HG02642 (cell line): ENCODE data around the gene CIC.

Experiments used
- ATAC-seq: cut with Tn5 transposase; IDR thresholded peaks from one replicate; pipeline ENCODE4 v1.9.1; 2021; ENCODE audit warnings: mild to moderate bottlenecking; ENCODE audit not compliant: unreplicated experiment, poor library complexity

The CIC gene

GRCh38 chr19:42268704-42269477, at the start of gene CIC:
TSS of gene CIC (plus strand) at chr19:42269252. CDS start at chr19:42271784, 2,532 bp downstream.
- peak; percentile 75 for ATAC-seq

DNA sequence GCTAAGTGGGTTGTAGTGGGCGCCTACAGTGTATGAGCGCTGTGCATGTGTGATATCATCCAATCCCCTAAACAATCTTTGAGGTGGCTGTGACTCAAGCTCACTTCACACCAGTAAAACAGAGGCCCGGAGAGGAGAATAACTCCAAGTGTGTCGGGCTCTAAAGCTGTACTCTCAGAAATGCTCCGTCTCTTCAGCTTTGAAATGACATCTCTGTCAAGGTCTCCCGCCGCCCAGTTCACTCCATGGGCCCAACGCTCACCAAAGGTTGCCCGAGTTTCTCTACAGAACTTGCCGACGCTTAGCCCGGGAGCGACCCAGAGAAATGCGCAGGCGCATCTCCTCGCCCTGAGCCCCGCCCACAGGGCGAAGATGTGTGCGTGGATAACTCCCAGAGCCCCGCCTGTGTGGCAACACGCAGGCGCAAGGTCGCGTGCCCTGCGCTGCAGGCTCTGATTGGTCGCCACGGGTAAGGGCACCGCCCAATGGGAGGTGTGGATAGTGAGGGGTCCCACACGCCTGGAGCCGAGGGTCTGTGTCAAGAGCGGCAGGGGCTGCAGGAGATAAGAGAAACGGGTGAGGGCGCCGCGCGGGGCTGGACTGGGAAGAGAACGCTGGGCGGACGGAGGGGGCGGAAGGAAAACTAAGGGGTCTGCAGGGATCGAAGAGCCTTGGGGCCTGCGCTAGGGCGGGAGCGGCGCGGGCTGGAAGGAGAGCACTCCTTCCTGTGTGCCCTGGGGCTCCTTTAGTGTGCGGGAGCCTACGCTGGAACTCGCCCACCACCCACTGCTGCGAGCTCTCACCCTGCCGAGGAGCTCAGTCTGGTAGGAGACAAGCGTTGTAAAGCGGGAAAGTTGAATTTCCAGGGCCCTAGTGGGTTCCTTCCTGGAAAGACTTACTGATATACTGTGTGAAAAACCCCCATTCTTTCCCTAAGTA, 49.0 kb upstream of the CIC start, which contains the start of gene ZNF526:
ZNF526 (plus strand) TSS at position 501 of the 939 bp plus-strand sequence. CDS start 4,092 bp downstream, outside the sequence.
- ATAC-seq = peak; percentile 80

GRCh38 chr19:42220751-42221097, 48.3 kb upstream of the CIC start:
- ATAC-seq = no peak

- ATAC-seq = no peak
Measured at GRCh38 chr19:42224940-42225717, 43.9 kb upstream of the CIC start.

- ATAC-seq = no peak
Measured at GRCh38 chr19:42225718-42226292, 43.2 kb upstream of the CIC start.

DNA sequence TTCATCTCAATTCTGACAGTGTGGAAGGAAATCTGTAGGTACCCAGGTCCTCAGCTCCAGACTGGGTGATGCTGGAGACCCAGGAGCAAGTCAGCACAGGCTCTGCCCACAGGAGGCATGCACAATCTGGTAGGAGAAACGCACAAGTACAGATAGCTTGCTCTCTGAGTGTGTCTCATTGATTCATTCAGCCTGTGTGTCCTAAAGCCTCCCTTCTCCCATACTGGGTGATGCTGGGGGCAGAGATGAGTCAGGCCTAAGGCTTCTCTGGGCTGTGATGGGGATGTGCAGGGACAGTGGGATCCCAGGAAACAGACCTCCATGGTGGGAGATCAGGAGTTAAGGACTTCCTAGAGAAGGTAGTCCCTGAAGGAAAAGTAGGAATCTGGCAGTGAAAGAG, 42.2 kb upstream of the CIC start:
- no peak for ATAC-seq

- ATAC-seq = no peak
Measured at GRCh38 chr19:42228641-42229040, 40.4 kb upstream of the CIC start.

DNA sequence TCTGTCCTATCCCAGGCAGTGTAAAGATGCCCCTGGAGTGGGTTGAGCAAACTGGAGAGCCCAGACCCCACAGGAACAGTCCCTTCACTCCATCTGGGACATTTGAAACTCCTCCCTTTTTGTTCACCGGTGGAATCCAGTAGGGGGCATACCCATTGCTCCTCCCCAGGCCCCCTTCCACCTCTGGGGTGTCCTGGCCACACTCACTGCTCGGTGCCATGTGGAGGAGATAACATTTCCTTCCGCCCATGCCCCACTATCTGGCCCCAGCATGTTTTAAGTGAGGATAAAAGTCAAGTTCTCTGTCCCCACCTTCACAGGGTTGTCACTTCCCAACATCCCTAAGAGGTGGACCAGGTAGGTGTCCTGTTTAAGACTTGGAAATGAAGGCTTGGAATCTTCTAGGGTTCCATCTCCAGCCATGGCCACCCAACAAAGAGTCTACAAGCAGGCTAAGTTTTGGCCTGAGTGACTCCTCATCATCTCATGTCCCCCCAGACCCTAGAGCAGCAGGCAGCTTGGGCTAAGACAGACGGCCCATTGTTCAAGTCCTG, 39.7 kb upstream of the CIC start:
- no peak for ATAC-seq

DNA sequence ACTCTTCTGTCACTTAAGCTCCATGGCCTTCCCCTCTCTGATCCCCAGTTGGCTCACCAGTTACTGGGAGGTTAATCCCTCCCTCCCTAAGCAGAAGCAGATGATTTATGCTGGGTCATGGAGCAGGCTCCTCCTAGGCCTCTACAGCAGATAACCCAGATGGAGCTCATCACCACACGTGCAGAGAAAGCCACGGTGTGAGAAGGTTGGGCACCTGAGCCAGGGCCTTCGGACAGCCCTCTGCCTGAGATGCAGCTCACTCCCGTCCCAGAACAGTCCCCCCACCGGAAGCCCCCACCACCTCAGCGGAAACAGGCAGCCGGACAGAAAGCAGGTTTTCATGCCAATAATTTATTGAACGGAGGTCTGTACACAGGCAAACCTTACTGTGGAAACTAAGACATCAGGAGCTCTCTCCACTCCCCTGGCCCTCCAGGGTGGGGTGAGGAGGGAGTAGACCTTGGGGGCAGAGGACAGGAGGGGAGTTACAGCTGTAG, 39.1 kb upstream of the CIC start:
- ATAC-seq = no peak

DNA sequence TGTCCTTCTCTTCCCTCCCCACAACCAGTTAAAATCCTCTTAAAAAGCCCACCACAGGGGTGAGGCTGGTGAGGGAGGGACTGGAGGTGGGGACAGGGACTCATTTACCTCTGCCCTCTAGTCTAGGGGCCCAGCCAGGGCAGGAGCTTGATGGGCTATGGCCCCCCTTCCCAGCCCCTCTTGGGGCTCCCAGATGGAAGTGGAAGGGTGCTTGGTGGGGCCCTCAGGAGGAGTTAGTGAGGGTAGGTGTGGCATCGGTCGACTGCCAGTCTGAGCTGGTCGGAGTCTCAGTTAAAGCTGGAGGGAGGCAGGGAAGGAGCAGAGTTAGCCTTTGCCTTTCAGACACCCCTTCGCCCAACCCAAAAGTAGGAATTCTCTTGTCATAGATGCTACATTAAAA, 38.5 kb upstream of the CIC start:
- no peak for ATAC-seq

DNA sequence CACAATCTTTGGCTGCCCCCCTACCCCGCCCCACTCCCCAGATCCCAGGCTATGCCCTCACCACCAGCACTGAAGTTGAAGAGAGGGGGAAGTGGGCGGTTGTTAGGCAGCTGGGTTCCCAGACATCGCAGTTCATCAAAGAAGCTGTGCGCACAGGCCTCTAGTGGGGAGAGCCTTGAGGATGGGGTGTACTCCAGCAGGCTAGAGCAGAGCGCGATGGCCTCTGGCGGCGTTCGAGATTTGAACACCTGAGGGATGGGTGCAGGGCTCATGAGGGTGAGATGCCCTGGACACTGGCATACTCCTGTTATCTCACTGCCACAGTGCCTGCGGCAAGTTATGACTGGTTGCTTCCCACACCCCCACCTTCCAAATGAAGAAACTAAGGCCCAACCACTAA, 36.6 kb upstream of the CIC start:
- ATAC-seq = no peak

- ATAC-seq = no peak
Measured at GRCh38 chr19:42233106-42233505, 35.9 kb upstream of the CIC start.

- no peak for ATAC-seq
Measured at GRCh38 chr19:42233678-42234292, 35.3 kb upstream of the CIC start.

DNA sequence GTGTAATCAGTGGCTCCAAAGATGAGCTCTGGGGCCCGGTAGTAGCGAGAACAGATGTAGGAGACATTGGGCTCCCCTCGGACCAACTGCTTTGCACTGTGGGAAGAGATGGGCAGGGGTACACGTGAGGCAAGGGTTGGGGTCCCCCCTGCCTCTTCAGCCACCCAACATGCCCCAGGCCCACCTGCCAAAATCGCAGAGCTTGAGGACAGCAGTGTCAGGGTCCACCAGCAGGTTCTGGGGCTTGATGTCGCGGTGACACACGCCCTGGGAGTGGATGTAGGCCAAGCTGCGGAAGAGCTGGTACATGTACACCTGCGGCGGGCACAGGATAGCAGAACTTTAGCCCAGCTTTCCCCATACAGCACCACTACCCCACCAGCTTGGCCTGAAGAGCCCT, 34.7 kb upstream of the CIC start:
- no peak for ATAC-seq

DNA sequence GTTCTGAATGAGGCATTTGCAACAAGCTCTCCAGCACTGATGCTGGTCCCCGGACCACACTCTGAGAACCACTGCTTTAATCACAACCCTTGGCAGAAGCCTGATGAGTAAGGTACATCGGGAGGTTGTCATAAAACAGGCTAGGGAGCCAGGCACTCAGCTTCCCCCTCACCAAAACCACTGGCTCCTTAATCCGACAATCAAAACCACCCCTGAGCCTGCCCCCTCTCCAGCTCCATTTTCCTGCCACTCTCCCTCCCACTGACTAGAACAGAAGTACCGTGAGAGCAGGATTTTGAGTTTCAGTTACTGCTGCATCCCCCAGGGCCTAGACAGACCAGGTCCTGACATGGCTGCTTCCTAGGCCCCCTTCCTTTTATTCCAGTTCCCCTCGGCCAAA, 33.9 kb upstream of the CIC start:
- ATAC-seq = no peak

- ATAC-seq = no peak
Measured at GRCh38 chr19:42239544-42240220, 29.4 kb upstream of the CIC start.

GRCh38 chr19:42241279-42241678, 27.8 kb upstream of the CIC start:
- ATAC-seq = no peak

DNA sequence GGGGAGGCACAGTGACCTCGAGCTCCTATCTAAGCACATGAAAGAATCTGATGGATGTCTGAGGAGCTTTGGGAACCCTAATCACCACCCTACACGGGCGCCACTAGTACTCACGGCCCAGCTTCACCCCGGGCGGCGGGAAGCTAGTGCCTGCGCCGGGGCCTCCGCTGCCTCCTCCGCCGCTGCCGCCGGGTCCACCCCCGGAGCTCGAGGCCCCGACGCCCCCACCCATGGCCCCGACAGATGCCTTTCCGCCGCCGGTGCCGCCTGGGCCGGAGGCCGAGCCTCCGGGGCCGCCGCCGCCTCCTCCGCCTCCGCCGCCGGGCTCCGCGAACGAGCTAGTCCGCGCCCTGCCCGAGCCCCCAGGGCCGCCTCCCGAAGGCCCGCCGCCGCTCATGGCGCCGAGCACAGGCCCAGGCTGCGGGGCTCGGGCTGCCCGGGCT, 27.0 kb upstream of the CIC start:
- ATAC-seq = no peak
